ENCODE measurements around the gene PPFIBP2. TPM values are rescaled to one million over a fixed set of nuclear protein-coding genes. Genes with fewer than 3 reads are reported as not detected.

The PPFIBP2 gene
- total RNA-seq, 1 experiment from 2014 or later: 5.7 TPM

- no peak for ATAC-seq
Measured at GRCh38 chr11:7683571-7683970, 169.8 kb downstream of the PPFIBP2 start.

More at GRCh38 chr11:7683571-7683970, 169.8 kb downstream of the PPFIBP2 start:
- Histone ChIP-seq H3K27me3 (ENCODE audit: insufficient read depth, low read length) (peaks cover 72% of the 10 kb centered on the region), H3K9me3 (ENCODE audit: control insufficient read depth in 1 of 2, insufficient read depth in 1 of 2, low read depth in 1 of 2, low read length in 2 of 2) (no peaks in the 10 kb centered on the region), H3K4me3 (replicated peaks in 1 of 2; ENCODE audit: low read depth in 1 of 2, low read length in 2 of 2) (no peak overlapping the region), H3K9ac (ENCODE audit: low read length) (no peak overlapping the region), H3K36me3 (ENCODE audit: control insufficient read depth in 1 of 2, insufficient read depth in 2 of 2, low read length in 2 of 2) (no peaks in the 10 kb centered on the region), H3K4me2 (ENCODE audit: low read length) (no peak overlapping the region), H3K27ac (ENCODE audit: low read depth, low read length) (no peak overlapping the region), H4K20me1 (ENCODE audit: insufficient read depth) (no peaks in the 10 kb centered on the region), H2AFZ (ENCODE audit: low read depth, low read length, poor library complexity, severe bottlenecking) (no peak overlapping the region), H3K79me2 (ENCODE audit: insufficient read depth, low read length) (no peaks in the 10 kb centered on the region), H3K4me1 (ENCODE audit: control insufficient read depth in 1 of 2, insufficient read depth in 2 of 2, low read length in 2 of 2) (no peaks in the 10 kb centered on the region), H3K9me2 (ENCODE audit: insufficient read depth) (no peaks in the 10 kb centered on the region)
- ChIA-PET POLR2A (no interaction called here), CTCF (no interaction called here), RAD21 (ENCODE audit: low non-redundant PET in 1 of 2, low total read pairs in 2 of 2, uncharacterized antibody in 2 of 2, unreplicated experiment in 2 of 2) (no interaction called here)
- no peak for DNase-seq (ENCODE audit: low read depth, low spot score)
- BruUV-seq (replicated peaks): no TSS peak
- TF ChIP-seq, protein P1, sequence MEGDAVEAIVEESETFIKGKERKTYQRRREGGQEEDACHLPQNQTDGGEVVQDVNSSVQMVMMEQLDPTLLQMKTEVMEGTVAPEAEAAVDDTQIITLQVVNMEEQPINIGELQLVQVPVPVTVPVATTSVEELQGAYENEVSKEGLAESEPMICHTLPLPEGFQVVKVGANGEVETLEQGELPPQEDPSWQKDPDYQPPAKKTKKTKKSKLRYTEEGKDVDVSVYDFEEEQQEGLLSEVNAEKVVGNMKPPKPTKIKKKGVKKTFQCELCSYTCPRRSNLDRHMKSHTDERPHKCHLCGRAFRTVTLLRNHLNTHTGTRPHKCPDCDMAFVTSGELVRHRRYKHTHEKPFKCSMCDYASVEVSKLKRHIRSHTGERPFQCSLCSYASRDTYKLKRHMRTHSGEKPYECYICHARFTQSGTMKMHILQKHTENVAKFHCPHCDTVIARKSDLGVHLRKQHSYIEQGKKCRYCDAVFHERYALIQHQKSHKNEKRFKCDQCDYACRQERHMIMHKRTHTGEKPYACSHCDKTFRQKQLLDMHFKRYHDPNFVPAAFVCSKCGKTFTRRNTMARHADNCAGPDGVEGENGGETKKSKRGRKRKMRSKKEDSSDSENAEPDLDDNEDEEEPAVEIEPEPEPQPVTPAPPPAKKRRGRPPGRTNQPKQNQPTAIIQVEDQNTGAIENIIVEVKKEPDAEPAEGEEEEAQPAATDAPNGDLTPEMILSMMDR (IDR thresholded peaks at IDR 0.05 in 2 of 3, conservative IDR thresholded peaks at IDR 0.05 in 1 of 3; ENCODE audit: borderline replicate concordance in 1 of 3, insufficient read depth in 1 of 3, low read depth in 2 of 3, low read length in 2 of 3): no peak
- TF ChIP-seq POLR2AphosphoS5 (IDR thresholded peaks at IDR 0.05; ENCODE audit: low read depth, low read length) (no peak), SP1 (IDR thresholded peaks at IDR 0.05; ENCODE audit: low read depth) (no peak), EGR1 (IDR thresholded peaks at IDR 0.05; ENCODE audit: low read depth) (no peak), FOSL1 (IDR thresholded peaks at IDR 0.05; ENCODE audit: low read depth) (no peak), JUND (IDR thresholded peaks at IDR 0.05) (no peak), ZFX (IDR thresholded peaks at IDR 0.05) (no peak), ZNF274 (IDR thresholded peaks at IDR 0.05; ENCODE audit: low read depth, low read length) (no peak), CEBPB (IDR thresholded peaks at IDR 0.05; ENCODE audit: low read depth) (no peak), EZH2 (IDR thresholded peaks at IDR 0.05) (no peak), CBX3 (IDR thresholded peaks at IDR 0.05; ENCODE audit: low read depth) (no peak), RAD21 (IDR thresholded peaks at IDR 0.05; ENCODE audit: low read depth) (no peak), EZH2phosphoT487 (IDR thresholded peaks at IDR 0.05; ENCODE audit: borderline replicate concordance) (no peak), SRF (IDR thresholded peaks at IDR 0.05; ENCODE audit: low read depth) (no peak), ELF1 (IDR thresholded peaks at IDR 0.05; ENCODE audit: borderline replicate concordance, low read depth) (no peak), YY1 (IDR thresholded peaks at IDR 0.05; ENCODE audit: extremely low read depth, insufficient replicate concordance, low read depth, low read length) (no peak), SIN3A (IDR thresholded peaks at IDR 0.05; ENCODE audit: low read depth) (no peak), MAX (IDR thresholded peaks at IDR 0.05) (no peak)
- TF ChIP-seq, protein P2, sequence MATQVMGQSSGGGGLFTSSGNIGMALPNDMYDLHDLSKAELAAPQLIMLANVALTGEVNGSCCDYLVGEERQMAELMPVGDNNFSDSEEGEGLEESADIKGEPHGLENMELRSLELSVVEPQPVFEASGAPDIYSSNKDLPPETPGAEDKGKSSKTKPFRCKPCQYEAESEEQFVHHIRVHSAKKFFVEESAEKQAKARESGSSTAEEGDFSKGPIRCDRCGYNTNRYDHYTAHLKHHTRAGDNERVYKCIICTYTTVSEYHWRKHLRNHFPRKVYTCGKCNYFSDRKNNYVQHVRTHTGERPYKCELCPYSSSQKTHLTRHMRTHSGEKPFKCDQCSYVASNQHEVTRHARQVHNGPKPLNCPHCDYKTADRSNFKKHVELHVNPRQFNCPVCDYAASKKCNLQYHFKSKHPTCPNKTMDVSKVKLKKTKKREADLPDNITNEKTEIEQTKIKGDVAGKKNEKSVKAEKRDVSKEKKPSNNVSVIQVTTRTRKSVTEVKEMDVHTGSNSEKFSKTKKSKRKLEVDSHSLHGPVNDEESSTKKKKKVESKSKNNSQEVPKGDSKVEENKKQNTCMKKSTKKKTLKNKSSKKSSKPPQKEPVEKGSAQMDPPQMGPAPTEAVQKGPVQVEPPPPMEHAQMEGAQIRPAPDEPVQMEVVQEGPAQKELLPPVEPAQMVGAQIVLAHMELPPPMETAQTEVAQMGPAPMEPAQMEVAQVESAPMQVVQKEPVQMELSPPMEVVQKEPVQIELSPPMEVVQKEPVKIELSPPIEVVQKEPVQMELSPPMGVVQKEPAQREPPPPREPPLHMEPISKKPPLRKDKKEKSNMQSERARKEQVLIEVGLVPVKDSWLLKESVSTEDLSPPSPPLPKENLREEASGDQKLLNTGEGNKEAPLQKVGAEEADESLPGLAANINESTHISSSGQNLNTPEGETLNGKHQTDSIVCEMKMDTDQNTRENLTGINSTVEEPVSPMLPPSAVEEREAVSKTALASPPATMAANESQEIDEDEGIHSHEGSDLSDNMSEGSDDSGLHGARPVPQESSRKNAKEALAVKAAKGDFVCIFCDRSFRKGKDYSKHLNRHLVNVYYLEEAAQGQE (IDR thresholded peaks at IDR 0.05; ENCODE audit: low read depth): no peak
- TF ChIP-seq, protein P3, sequence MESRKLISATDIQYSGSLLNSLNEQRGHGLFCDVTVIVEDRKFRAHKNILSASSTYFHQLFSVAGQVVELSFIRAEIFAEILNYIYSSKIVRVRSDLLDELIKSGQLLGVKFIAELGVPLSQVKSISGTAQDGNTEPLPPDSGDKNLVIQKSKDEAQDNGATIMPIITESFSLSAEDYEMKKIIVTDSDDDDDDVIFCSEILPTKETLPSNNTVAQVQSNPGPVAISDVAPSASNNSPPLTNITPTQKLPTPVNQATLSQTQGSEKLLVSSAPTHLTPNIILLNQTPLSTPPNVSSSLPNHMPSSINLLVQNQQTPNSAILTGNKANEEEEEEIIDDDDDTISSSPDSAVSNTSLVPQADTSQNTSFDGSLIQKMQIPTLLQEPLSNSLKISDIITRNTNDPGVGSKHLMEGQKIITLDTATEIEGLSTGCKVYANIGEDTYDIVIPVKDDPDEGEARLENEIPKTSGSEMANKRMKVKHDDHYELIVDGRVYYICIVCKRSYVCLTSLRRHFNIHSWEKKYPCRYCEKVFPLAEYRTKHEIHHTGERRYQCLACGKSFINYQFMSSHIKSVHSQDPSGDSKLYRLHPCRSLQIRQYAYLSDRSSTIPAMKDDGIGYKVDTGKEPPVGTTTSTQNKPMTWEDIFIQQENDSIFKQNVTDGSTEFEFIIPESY (IDR thresholded peaks at IDR 0.05; ENCODE audit: extremely low read depth, insufficient replicate concordance, low read length): no peak
- intact Hi-C loops (cut with micrococcal nuclease): no loop called here

Measured in HCT116 (cell line).